ENCODE results near the gene ATP2C1.

- TF ChIP-seq CTCF (IDR thresholded peaks at IDR 0.05) (no peak), POLR2A (IDR thresholded peaks at IDR 0.05) (no peak), EP300 (IDR thresholded peaks at IDR 0.05) (no peak)
Measured at GRCh38 chr3:130946882-130947281, 53.0 kb downstream of the ATP2C1 start.
